ENCODE measurements around the gene MAP2. TPM values are rescaled to one million over a fixed set of nuclear protein-coding genes. Genes with fewer than 3 reads are reported as not detected.

The MAP2 gene
- total RNA-seq, 2 donors from 2014 or later = 18.8 to 30.7 TPM

- Histone ChIP-seq H3K4me1 (replicated peaks) (no peaks in the 10 kb centered on the region), H3K27me3 (replicated peaks; ENCODE audit: insufficient read depth) (no peaks in the 10 kb centered on the region), H3K36me3 (no peaks in the 10 kb centered on the region), H3K27ac (no peak overlapping the region), H3K9me3 (no peaks in the 10 kb centered on the region), H3K4me3 (no peak overlapping the region)
- TF ChIP-seq POLR2A (IDR thresholded peaks at IDR 0.05) (no peak), POLR2AphosphoS5 (IDR thresholded peaks at IDR 0.05) (no peak), CTCF (IDR thresholded peaks at IDR 0.05) (no peak)
- intact Hi-C loops (cut with DNase I) = no loop called here
- no peak for DNase-seq (ENCODE audit: low spot score)
- WGBS = 75% methylated on average over 2 of the region's 3 CpGs
These were observed 154.7 kb downstream of the MAP2 start for GRCh38 chr2:209578394-209579001.

- intact Hi-C loops (cut with DNase I) = no loop called here
These were observed 155.4 kb downstream of the MAP2 start for GRCh38 chr2:209579230-209579749.

GRCh38 chr2:209581040-209581439 is 157.2 kb downstream of the MAP2 start:
- no peaks in the 10 kb centered on the region for H3K36me3 ChIP-seq
- WGBS = 83% methylated on average over 1 of the region's 1 CpG
- H3K4me1 ChIP-seq (replicated peaks) = no peaks in the 10 kb centered on the region
- no peak overlapping the region for H3K4me3 ChIP-seq
- H3K27ac ChIP-seq = no peak overlapping the region
- H3K27me3 ChIP-seq (replicated peaks; ENCODE audit: insufficient read depth) = no peaks in the 10 kb centered on the region
- no peaks in the 10 kb centered on the region for H3K9me3 ChIP-seq
- TF ChIP-seq POLR2AphosphoS5 (IDR thresholded peaks at IDR 0.05) (no peak), POLR2A (IDR thresholded peaks at IDR 0.05) (no peak), CTCF (IDR thresholded peaks at IDR 0.05) (no peak)
- intact Hi-C loops (cut with DNase I) = no loop called here
- DNase-seq (ENCODE audit: low spot score) = no peak

More at GRCh38 chr2:209579230-209579749, 155.4 kb downstream of the MAP2 start:
- no peak for DNase-seq (ENCODE audit: low spot score)
- Histone ChIP-seq H3K36me3 (no peaks in the 10 kb centered on the region), H3K4me1 (replicated peaks) (no peaks in the 10 kb centered on the region), H3K27ac (no peak overlapping the region), H3K4me3 (peak overlapping the region in 1 of 2 donors; percentile 2), H3K9me3 (no peaks in the 10 kb centered on the region), H3K27me3 (replicated peaks; ENCODE audit: insufficient read depth) (no peaks in the 10 kb centered on the region)
- TF ChIP-seq CTCF (IDR thresholded peaks at IDR 0.05) (no peak), POLR2A (IDR thresholded peaks at IDR 0.05) (no peak), POLR2AphosphoS5 (IDR thresholded peaks at IDR 0.05) (no peak)
- WGBS = 39% methylated on average over 17 of the region's 17 CpGs

GRCh38 chr2:209582281-209582680 is 158.4 kb downstream of the MAP2 start:
- intact Hi-C loops (cut with DNase I) = no loop called here
- no peaks in the 10 kb centered on the region for H3K9me3 ChIP-seq
- H3K4me3 ChIP-seq = no peak overlapping the region
- H3K27ac ChIP-seq = no peak overlapping the region
- no peaks in the 10 kb centered on the region for H3K27me3 ChIP-seq (replicated peaks; ENCODE audit: insufficient read depth)
- H3K36me3 ChIP-seq = no peaks in the 10 kb centered on the region
- WGBS = 82% methylated on average over 3 of the region's 3 CpGs
- H3K4me1 ChIP-seq (replicated peaks) = no peaks in the 10 kb centered on the region
- no peak for DNase-seq (ENCODE audit: low spot score)
- no peak for TF ChIP-seq POLR2A (IDR thresholded peaks at IDR 0.05)
- no peak for TF ChIP-seq CTCF (IDR thresholded peaks at IDR 0.05)
- no peak for TF ChIP-seq POLR2AphosphoS5 (IDR thresholded peaks at IDR 0.05)

- intact Hi-C loops (cut with DNase I) = no loop called here
- no peak overlapping the region for H3K27ac ChIP-seq
- TF ChIP-seq POLR2A (IDR thresholded peaks at IDR 0.05) (no peak), POLR2AphosphoS5 (IDR thresholded peaks at IDR 0.05) (no peak), CTCF (IDR thresholded peaks at IDR 0.05) (no peak)
- no peaks in the 10 kb centered on the region for H3K27me3 ChIP-seq (replicated peaks; ENCODE audit: insufficient read depth)
- no peaks in the 10 kb centered on the region for H3K36me3 ChIP-seq
- no peaks in the 10 kb centered on the region for H3K4me1 ChIP-seq (replicated peaks)
- H3K4me3 ChIP-seq = no peak overlapping the region
- no peak for DNase-seq (ENCODE audit: low spot score)
- no peaks in the 10 kb centered on the region for H3K9me3 ChIP-seq
These were observed 160.6 kb downstream of the MAP2 start for GRCh38 chr2:209584472-209584871.
